GM12874 (cell line): ENCODE data around the gene EML4.

Experiments used
- TF ChIP-seq, protein P1 (sequence below): IDR thresholded peaks from 2 replicates; pipeline ENCODE4 v1.5.1; 2011; ENCODE audit warnings: low read depth, mild to moderate bottlenecking, control low read depth, low read length, moderate library complexity; ENCODE audit not compliant: insufficient read depth

The EML4 gene

DNA sequence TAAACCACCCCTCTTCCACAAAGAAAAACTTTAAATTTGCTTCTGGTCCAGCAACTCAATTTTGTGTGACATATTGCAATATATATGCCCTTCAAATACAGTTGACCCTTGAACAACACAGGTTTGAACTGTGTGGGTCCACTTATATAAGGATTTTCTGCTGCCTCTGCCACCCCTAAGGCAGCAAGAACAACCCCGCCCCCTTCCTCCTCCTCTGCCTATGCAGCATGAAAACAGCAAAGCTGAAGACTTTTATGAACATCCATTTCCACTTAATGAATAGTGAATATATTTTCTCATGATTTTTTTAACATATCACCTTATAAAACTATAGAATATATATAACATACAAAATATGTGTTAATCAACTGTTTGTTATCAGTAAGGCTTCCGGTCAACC, 58.3 kb downstream of the EML4 start:
- TF ChIP-seq, protein P1, sequence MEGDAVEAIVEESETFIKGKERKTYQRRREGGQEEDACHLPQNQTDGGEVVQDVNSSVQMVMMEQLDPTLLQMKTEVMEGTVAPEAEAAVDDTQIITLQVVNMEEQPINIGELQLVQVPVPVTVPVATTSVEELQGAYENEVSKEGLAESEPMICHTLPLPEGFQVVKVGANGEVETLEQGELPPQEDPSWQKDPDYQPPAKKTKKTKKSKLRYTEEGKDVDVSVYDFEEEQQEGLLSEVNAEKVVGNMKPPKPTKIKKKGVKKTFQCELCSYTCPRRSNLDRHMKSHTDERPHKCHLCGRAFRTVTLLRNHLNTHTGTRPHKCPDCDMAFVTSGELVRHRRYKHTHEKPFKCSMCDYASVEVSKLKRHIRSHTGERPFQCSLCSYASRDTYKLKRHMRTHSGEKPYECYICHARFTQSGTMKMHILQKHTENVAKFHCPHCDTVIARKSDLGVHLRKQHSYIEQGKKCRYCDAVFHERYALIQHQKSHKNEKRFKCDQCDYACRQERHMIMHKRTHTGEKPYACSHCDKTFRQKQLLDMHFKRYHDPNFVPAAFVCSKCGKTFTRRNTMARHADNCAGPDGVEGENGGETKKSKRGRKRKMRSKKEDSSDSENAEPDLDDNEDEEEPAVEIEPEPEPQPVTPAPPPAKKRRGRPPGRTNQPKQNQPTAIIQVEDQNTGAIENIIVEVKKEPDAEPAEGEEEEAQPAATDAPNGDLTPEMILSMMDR = no peak

DNA sequence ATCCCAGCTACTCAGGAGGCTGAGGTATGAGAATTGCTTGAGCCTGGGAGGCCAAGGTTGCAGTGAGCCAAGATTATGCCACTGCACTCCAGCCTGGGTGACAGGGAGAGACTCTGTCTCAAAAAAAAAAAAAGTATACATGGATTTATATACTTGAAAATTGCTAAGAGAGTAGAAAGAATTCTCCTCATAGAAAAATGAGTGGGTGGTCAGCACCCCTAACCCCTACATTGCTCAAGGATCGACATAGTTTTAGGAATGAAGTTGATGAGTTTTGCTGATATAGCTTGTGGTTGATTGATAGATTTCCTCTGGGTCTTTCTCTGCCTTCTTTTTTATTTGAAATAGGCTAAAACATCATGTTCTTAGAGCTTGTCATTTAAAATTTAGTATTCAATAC, 58.9 kb downstream of the EML4 start:
- TF ChIP-seq, protein P1 = no peak

DNA sequence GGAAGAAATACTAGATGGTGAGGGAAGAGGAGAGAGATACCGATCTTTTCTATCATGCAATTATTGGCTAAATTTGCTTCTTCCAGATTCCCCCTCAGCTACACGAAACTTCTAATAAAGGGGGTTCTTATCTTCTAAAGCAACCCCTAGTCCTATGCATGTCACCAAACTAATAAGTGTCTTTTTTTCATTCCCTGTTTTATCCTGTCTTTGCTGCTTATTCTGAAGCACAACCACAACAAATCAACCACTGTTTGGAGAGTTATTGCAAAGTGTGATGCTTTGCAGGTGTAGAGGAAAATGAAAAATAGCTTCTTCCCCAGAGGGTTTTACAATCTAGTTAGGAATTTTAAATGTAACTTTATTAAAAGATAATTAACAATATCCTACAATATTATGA, 60.8 kb downstream of the EML4 start:
- TF ChIP-seq, protein P1 = no peak

DNA sequence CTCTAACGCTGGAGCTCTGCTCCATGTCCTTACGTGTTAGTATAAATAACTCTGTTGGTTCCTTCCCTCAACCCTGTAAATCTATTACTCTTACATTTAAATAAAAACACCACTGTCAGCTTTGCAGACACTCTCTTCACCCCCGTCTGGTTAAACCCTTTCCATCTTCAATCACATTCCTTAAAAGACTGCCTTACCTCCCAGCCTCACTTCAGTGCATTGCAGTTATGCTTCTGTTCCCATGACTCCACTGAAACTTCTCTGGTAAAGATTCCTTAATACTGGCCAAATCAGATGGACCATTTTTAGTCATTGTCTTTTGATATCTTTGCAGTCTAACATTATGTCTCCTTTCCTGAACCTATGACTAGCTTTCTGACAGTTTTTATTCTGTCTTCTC, 61.7 kb downstream of the EML4 start:
- TF ChIP-seq, protein P1 = no peak

DNA sequence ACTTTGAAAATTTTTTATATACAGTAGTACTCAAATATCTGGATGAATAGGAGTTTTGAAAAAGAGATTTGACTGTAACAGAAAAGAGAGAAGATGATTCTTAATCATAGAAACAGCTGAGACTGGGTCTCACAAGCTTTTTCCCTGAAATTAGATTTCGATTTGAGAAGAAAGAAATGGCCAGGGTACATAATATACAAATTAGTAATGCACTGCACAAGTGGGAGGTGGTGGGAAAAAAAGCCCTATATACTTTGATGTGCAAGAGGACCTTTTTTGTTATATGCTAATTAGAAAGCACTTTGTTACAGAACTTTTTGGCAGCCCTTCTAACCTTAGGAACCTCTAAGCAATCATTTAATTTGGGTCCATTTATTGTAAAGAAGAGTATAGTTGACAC, 62.9 kb downstream of the EML4 start:
- TF ChIP-seq, protein P1 = no peak

DNA sequence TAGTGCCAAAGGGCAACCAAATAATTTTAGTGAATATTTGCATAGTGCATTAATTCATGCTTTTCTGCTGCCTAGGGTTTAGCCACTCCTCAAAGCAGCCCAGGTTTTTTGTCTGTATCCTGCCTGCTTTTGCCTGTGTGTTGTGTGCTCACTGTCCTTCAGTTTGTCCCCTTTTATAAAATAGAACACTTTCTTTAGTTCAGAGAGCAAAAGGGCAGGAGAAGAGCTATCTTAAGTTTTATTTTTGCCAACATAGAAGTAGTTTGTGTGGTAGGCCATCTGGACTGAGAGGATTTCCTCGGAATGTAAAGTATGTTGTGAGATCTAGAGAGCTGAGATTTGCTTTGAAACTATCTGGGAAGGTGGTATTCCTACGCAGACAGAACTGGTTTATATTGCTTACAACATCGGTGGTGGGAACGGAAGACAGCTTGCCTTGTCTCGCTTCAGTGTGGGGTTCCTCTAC, 64.9 kb downstream of the EML4 start:
- TF ChIP-seq, protein P1 = no peak

DNA sequence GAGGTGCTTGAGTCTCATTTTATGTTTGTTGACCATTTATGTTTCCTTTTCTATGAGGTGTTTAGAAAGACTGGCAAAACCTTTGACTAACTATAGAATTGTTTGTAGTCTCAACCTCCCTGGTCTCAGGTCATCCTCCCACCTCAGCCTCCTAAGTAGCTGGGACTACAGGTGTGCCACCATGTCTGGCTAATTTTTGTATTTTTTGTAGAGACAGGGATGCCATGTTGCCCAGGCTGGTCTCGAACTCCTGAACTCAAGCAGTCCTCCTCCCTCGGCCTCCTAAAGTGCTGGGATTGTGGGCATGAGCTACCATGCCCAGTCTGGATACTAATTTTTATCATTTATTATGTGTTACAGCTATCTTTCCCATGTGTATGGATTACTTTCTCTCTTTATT, 67.8 kb downstream of the EML4 start:
- TF ChIP-seq, protein P1 = no peak
